Astrocyte (in vitro differentiated cells and primary cell): ENCODE measurements around the gene NOS1AP.
"Not testable (repeated sequence)": the region's sequence is repeated elsewhere in the genome, so short reads cannot be mapped to it uniquely, and the experiment has no call there.

Source experiments
- CTCF ChIP-seq: IDR thresholded peaks from 2 replicates; pipeline ENCODE4 v1.5.1; 2011; ENCODE audit warnings: low read depth, mild to moderate bottlenecking, inconsistent platforms, low read length, moderate library complexity; ENCODE audit not compliant: insufficient read depth
- EZH2 ChIP-seq: IDR thresholded peaks from 2 replicates; pipeline ENCODE4 v1.6.1; 2012; ENCODE audit warnings: mild to moderate bottlenecking, low read length, inconsistent platforms; ENCODE audit not compliant: insufficient read depth

- TF ChIP-seq CTCF, EZH2: not testable (repeated sequence)
Observed at GRCh38 chr1:162082080-162082479, 12.6 kb downstream of the NOS1AP start.
